IMR-90 (cell line): ENCODE results near the gene ALLC. TPM values are rescaled to one million over a fixed set of nuclear protein-coding genes. Genes with fewer than 3 reads are reported as not detected.

Experiments
- ATAC-seq: fragments of 200-7000 bp; cut with Tn5 transposase; 2 replicates; pipeline ENCODE4 v1.9.1; 2020; ENCODE audit warnings: low read depth, mild to moderate bottlenecking, moderate library complexity
- BruUV-seq: library from RNA; stranded (reverse); fragments of 400-500 nt; replicated peaks from 2 replicates; lab custom pipeline; 2021; lab: Mats Ljungman, UMichigan
- CTCF ChIA-PET: fragments of 300-600 bp; formaldehyde crosslinking; extraction: SDS; loops from one replicate; lab custom pipeline; 2021; ENCODE audit warnings: antibody characterized with exemption; lab: Yijun Ruan, JAX
- POLR2A ChIA-PET: fragments of 300-600 bp; sonication (Branson Sonifier 250); formaldehyde crosslinking; loops from one replicate; lab custom pipeline; 2022; ENCODE audit warnings: antibody characterized with exemption; ENCODE audit not compliant: unreplicated experiment; lab: Charles Lee
- DNase-seq: peaks from one replicate; pipeline ENCODE4 v3.0.0; 2013
- H2AFZ ChIP-seq: replicated peaks from 2 replicates; pipeline ENCODE3; 2013; ENCODE audit warnings: low read length, mild to moderate bottlenecking; ENCODE audit not compliant: poor library complexity
- H2AK5ac ChIP-seq: 2 replicates; pipeline ENCODE4 v1.6.1; 2013; ENCODE audit warnings: low read depth, low read length, inconsistent platforms
- H2AK9ac ChIP-seq: replicated peaks from 2 replicates; pipeline ENCODE3; 2013; ENCODE audit warnings: mild to moderate bottlenecking, low read depth, low read length, moderate library complexity; ENCODE audit not compliant: poor library complexity
- H2BK120ac ChIP-seq: 2 replicates; pipeline ENCODE4 v1.6.1; 2013; ENCODE audit warnings: low read depth, low read length, inconsistent platforms
- H2BK15ac ChIP-seq: 3 replicates; pipeline ENCODE4 v1.6.1; 2013; ENCODE audit warnings: low read depth, low read length, inconsistent platforms
- H2BK20ac ChIP-seq: 2 replicates; pipeline ENCODE4 v1.6.1; 2013; ENCODE audit warnings: low read depth, mild to moderate bottlenecking, inconsistent platforms, low read length, moderate library complexity
- H2BK5ac ChIP-seq: 2 replicates; pipeline ENCODE4 v1.6.1; 2013; ENCODE audit warnings: mild to moderate bottlenecking, low read depth, low read length, inconsistent platforms; ENCODE audit not compliant: poor library complexity, severe bottlenecking
- H3K14ac ChIP-seq: replicated peaks from 2 replicates; pipeline ENCODE4 v1.6.1; 2013; ENCODE audit warnings: low read depth, low read length, inconsistent platforms
- H3K18ac ChIP-seq: 2 replicates; pipeline ENCODE4 v1.6.1; 2013; ENCODE audit warnings: low read depth, low read length, control low read depth
- H3K23ac ChIP-seq: 2 replicates; pipeline ENCODE4 v1.6.1; 2013; ENCODE audit warnings: low read depth, low read length, inconsistent platforms
- H3K27ac ChIP-seq: 2 replicates; pipeline ENCODE4 v1.5.1; 2013; ENCODE audit warnings: mild to moderate bottlenecking, control low read depth, low read length; ENCODE audit not compliant: insufficient read depth
- H3K27me3 ChIP-seq: 2 replicates; pipeline ENCODE4 v1.6.1; 2013; ENCODE audit warnings: low read length; ENCODE audit not compliant: control insufficient read depth, insufficient read depth
- H3K36me3 ChIP-seq: 2 replicates; pipeline ENCODE4 v1.6.1; 2013; ENCODE audit warnings: low read length, mixed read lengths; ENCODE audit not compliant: control insufficient read depth, insufficient read depth
- H3K4ac ChIP-seq: 2 replicates; pipeline ENCODE4 v1.6.1; 2013; ENCODE audit warnings: low read depth, low read length, inconsistent platforms
- H3K4me1 ChIP-seq: 2 replicates; pipeline ENCODE4 v1.6.1; 2013; ENCODE audit warnings: low read length, mixed read lengths; ENCODE audit not compliant: control insufficient read depth, insufficient read depth
- H3K4me2 ChIP-seq: 2 replicates; pipeline ENCODE4 v1.6.1; 2013; ENCODE audit warnings: low read depth, mild to moderate bottlenecking, control low read depth, low read length, moderate library complexity
- H3K4me3 ChIP-seq: 2 replicates; pipeline ENCODE4 v1.5.1; 2013; ENCODE audit warnings: low read depth, mild to moderate bottlenecking, control low read depth, low read length, moderate library complexity; ENCODE audit not compliant: insufficient read depth
- H3K56ac ChIP-seq: 2 replicates; pipeline ENCODE4 v1.6.1; 2013; ENCODE audit warnings: low read length, inconsistent platforms; ENCODE audit not compliant: insufficient read depth; ENCODE audit errors: extremely low read depth
- H3K79me1 ChIP-seq, 2 experiments: 2 replicates each; pipeline ENCODE4 v1.6.1; 2013; ENCODE audit warnings: low read length in 2 of 2, inconsistent platforms in 1 of 2, low read depth in 1 of 2
- H3K9ac ChIP-seq: 2 replicates; pipeline ENCODE4 v1.6.1; 2013; ENCODE audit warnings: low read depth, low read length, control low read depth
- H3K9me1 ChIP-seq: 2 replicates; pipeline ENCODE4 v1.6.1; 2013; ENCODE audit warnings: low read length, inconsistent platforms; ENCODE audit not compliant: insufficient read depth
- H3K9me3 ChIP-seq: 2 replicates; pipeline ENCODE4 v1.6.1; 2013; ENCODE audit warnings: low read length; ENCODE audit not compliant: control insufficient read depth, insufficient read depth
- H4K20me1 ChIP-seq: 2 replicates; pipeline ENCODE4 v1.6.1; 2013; ENCODE audit warnings: low read length, inconsistent platforms; ENCODE audit not compliant: insufficient read depth
- H4K5ac ChIP-seq: 2 replicates; pipeline ENCODE4 v1.6.1; 2013; ENCODE audit warnings: mild to moderate bottlenecking, low read depth, low read length, control low read depth
- H4K8ac ChIP-seq, 2 experiments: 2 replicates each; pipeline ENCODE4 v1.6.1; 2013; ENCODE audit warnings: low read depth in 2 of 2, low read length in 2 of 2, control low read depth in 1 of 2, inconsistent platforms in 1 of 2
- H4K91ac ChIP-seq: 2 replicates; pipeline ENCODE4 v1.6.1; 2013; ENCODE audit warnings: low read depth, low read length, inconsistent platforms; ENCODE audit not compliant: insufficient read depth
- BHLHE40 ChIP-seq: fragments of 150-350 bp; IDR thresholded peaks from 2 replicates; pipeline ENCODE4 v1.6.1; 2016; ENCODE audit warnings: mild to moderate bottlenecking, low read depth, low read length
- MAFK ChIP-seq: IDR thresholded peaks from 2 replicates; pipeline ENCODE4 v1.6.1; 2012; ENCODE audit warnings: low read depth, low read length, improper control_type of control experiment
- MXI1 ChIP-seq: IDR thresholded peaks from 2 replicates; pipeline ENCODE4 v1.6.1; 2012; ENCODE audit warnings: low read depth, mild to moderate bottlenecking, low read length, moderate library complexity, borderline replicate concordance
- RAD21 ChIP-seq: IDR thresholded peaks from 2 replicates; pipeline ENCODE4 v1.6.1; 2012; ENCODE audit warnings: low read length, improper control_type of control experiment
- RCOR1 ChIP-seq: IDR thresholded peaks from 2 replicates; pipeline ENCODE4 v1.6.1; 2012; ENCODE audit warnings: mild to moderate bottlenecking, low read length, improper control_type of control experiment; ENCODE audit not compliant: insufficient replicate concordance
- RFX5 ChIP-seq: IDR thresholded peaks from 2 replicates; pipeline ENCODE4 v1.8.0; 2012; ENCODE audit warnings: low read depth, mild to moderate bottlenecking, low read length, moderate library complexity
- WGBS, 2 experiments: methylation state at CpG; one replicate each; pipeline versions ENCODE4 v1.1.5 to v1.1.7; 2013; ENCODE audit warnings: missing lambda C conversion rate in 2 of 2; ENCODE audit not compliant: insufficient read length in 1 of 2; ENCODE audit errors: extremely low coverage in 2 of 2; 5-methylcytosine and 5-hydroxymethylcytosine counted together
- dilution Hi-C: fragments of 300-500 bp; cut with HindIII; formaldehyde crosslinking; loops from one replicate; pipeline ENCODE4 v1.14.3; 2018; ENCODE audit warnings: low sequenced_read_pairs; ENCODE audit not compliant: unreplicated experiment
- in situ Hi-C: fragments of 300-500 bp; cut with MboI; formaldehyde crosslinking; loops from 3 replicates; pipeline ENCODE4 v1.14.3; 2019; ENCODE audit warnings: low sequenced_read_pairs, inconsistent platforms, mixed read lengths
- intact Hi-C: fragments of 100-400 bp; cut with micrococcal nuclease; formaldehyde crosslinking; loops from 2 replicates; pipeline ENCODE4 v1.10.0; 2022
- polyA plus RNA-seq, 3 experiments: library from polyadenylated mRNA; depleted of rRNA; stranded (reverse); fragments of >200 nt; gene quantifications; 2 replicates each; pipeline ENCODE4 v1.2.3, GENCODE V29; 2012; ENCODE audit warnings: low replicate concordance in 1 of 3
- total RNA-seq: library from RNA; depleted of rRNA; stranded (reverse); fragments of >200 nt; gene quantifications from 2 replicates; pipeline ENCODE4 v1.2.3, GENCODE V29; 2012
- TF ChIP-seq, protein P1 (sequence below): fragments of 150-350 bp; IDR thresholded peaks from 2 replicates; pipeline ENCODE4 v1.6.1; 2017; ENCODE audit warnings: mild to moderate bottlenecking, antibody characterized with exemption, low read length, low read depth

The ALLC gene
- total and polyA plus RNA-seq, 2 of the 4 experiments (the other 2 are of a cell fraction), result not detected

GRCh38 chr2:3683748-3684454, 25.9 kb downstream of the ALLC start:
- Histone ChIP-seq H2BK120ac (no peak overlapping the region), H4K5ac (no peak overlapping the region), H2AK5ac (no peak overlapping the region), H2BK20ac (no peak overlapping the region), H3K4ac (no peak overlapping the region), H3K36me3 (no peaks in the 10 kb centered on the region), H3K23ac (no peak overlapping the region), H3K27me3 (no peaks in the 10 kb centered on the region; the same call in 1 of the 2 replicates), H3K4me1 (no peaks in the 10 kb centered on the region), H3K14ac (no peak overlapping the region), H2AK9ac (no peak overlapping the region), H2BK15ac (no peak overlapping the region), H3K9me3 (no peaks in the 10 kb centered on the region), H3K27ac (no peak overlapping the region), H4K20me1 (no peaks in the 10 kb centered on the region), H3K18ac (no peak overlapping the region), H4K8ac (no peak overlapping the region), H3K4me3 (no peak overlapping the region), H2AFZ (no peak overlapping the region), H3K9ac (no peak overlapping the region), H3K79me1 (no peaks in the 10 kb centered on the region), H3K4me2 (peak overlapping the region; percentile 64; the same call in 1 of the 2 replicates), H2BK5ac (peak overlapping the region; percentile 50), H3K9me1 (no peaks in the 10 kb centered on the region), H3K56ac (no peak overlapping the region), H4K91ac (no peak overlapping the region)
- dilution Hi-C loops, result no loop called here
- no TSS peak for BruUV-seq
- no CpG with 5 or more reads among the region's 3 CpGs for WGBS, 2 experiments
- peak; percentile 61 for DNase-seq
- ChIA-PET CTCF (no interaction called here), POLR2A (no interaction called here)
- TF ChIP-seq RCOR1 (no peak), BHLHE40 (no peak), MXI1 (no peak), RFX5 (no peak), MAFK (no peak), RAD21 (no peak)
- TF ChIP-seq, protein P1, sequence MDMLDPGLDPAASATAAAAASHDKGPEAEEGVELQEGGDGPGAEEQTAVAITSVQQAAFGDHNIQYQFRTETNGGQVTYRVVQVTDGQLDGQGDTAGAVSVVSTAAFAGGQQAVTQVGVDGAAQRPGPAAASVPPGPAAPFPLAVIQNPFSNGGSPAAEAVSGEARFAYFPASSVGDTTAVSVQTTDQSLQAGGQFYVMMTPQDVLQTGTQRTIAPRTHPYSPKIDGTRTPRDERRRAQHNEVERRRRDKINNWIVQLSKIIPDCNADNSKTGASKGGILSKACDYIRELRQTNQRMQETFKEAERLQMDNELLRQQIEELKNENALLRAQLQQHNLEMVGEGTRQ, result no peak
- peak; percentile 84 for ATAC-seq
- intact Hi-C loops, result loop anchor here (1.0 kb wide), 1 partner anchor 8 kb away; no protein-coding TSS in a partner anchor
- in situ Hi-C loops, result no loop called here
